HL-60 (cell line): ENCODE measurements around the gene MYO1E.

Experiments used
- CTCF ChIP-seq: IDR thresholded peaks from one replicate; pipeline ENCODE4 v1.5.1; 2011; ENCODE audit warnings: low read length, control low read depth, inconsistent platforms; ENCODE audit not compliant: insufficient read depth
- POLR2AphosphoS5 ChIP-seq: IDR thresholded peaks from 2 replicates; pipeline ENCODE4 v1.6.1; 2012; ENCODE audit warnings: low read depth

- TF ChIP-seq CTCF (no peak), POLR2AphosphoS5 (no peak)
Observed at GRCh38 chr15:59329570-59330350, 42.9 kb downstream of the MYO1E start.
